A673 (cell line): Measurements from ENCODE around the gene ITPR1. TPM values are rescaled to one million over a fixed set of nuclear protein-coding genes. Genes with fewer than 3 reads are reported as not detected.

Experiments used
- BruUV-seq: library from RNA; stranded (reverse); fragments of 400-500 nt; replicated peaks from 2 replicates; lab custom pipeline; 2021; lab: Mats Ljungman, UMichigan
- CTCF ChIA-PET: fragments of 300-600 bp; sonication (Branson Sonifier 250); formaldehyde crosslinking; loops from one replicate; lab custom pipeline; 2022; ENCODE audit warnings: antibody characterized with exemption; lab: Charles Lee
- POLR2A ChIA-PET: fragments of 300-600 bp; sonication (Branson Sonifier 250); formaldehyde crosslinking; loops from one replicate; lab custom pipeline; 2022; ENCODE audit warnings: antibody characterized with exemption; ENCODE audit not compliant: low non-redundant PET; lab: Charles Lee
- DNase-seq: peaks from one replicate; pipeline ENCODE4 v3.0.0-alpha.2; 2015; ENCODE audit warnings: low spot score
- H3K27ac ChIP-seq: fragments of 200-600 bp; sonication (generic); 2 replicates; pipeline ENCODE4 v1.5.1; 2016; ENCODE audit warnings: mixed run types, low read depth, mild to moderate bottlenecking, mixed read lengths, antibody characterized with exemption, low read length; ENCODE audit not compliant: poor library complexity, severe bottlenecking
- H3K27me3 ChIP-seq: fragments of 200-600 bp; sonication (generic); replicated peaks from 2 replicates; pipeline ENCODE4 v1.6.1; 2017; ENCODE audit warnings: mixed run types, low read depth, mild to moderate bottlenecking, mixed read lengths, antibody characterized with exemption, low read length; ENCODE audit not compliant: insufficient read depth, poor library complexity
- H3K36me3 ChIP-seq: fragments of 200-600 bp; sonication (generic); 2 replicates; pipeline ENCODE4 v1.6.1; 2016; ENCODE audit warnings: mixed run types, mild to moderate bottlenecking, mixed read lengths, antibody characterized with exemption, low read length; ENCODE audit not compliant: insufficient read depth, poor library complexity, severe bottlenecking
- H3K4me1 ChIP-seq: fragments of 200-600 bp; sonication (generic); 2 replicates; pipeline ENCODE4 v1.6.1; 2017; ENCODE audit warnings: mixed run types, mild to moderate bottlenecking, mixed read lengths, antibody characterized with exemption, low read length; ENCODE audit not compliant: insufficient read depth, poor library complexity, severe bottlenecking
- H3K4me3 ChIP-seq: fragments of 200-600 bp; sonication (generic); 2 replicates; pipeline ENCODE4 v1.5.1; 2016; ENCODE audit warnings: low read depth, mixed run types, mild to moderate bottlenecking, mixed read lengths, low read length; ENCODE audit not compliant: poor library complexity, severe bottlenecking
- H3K9me3 ChIP-seq: fragments of 200-600 bp; sonication (generic); 2 replicates; pipeline ENCODE4 v1.6.1; 2016; ENCODE audit warnings: mixed run types, low read depth, mild to moderate bottlenecking, mixed read lengths, antibody characterized with exemption, low read length; ENCODE audit not compliant: poor library complexity, severe bottlenecking
- EZH2 ChIP-seq: fragments of 200-600 bp; sonication (generic); IDR thresholded peaks from 2 replicates; pipeline ENCODE4 v1.6.1; 2017; ENCODE audit warnings: borderline replicate concordance, low read depth, mild to moderate bottlenecking, mixed read lengths, antibody characterized with exemption, low read length; ENCODE audit not compliant: poor library complexity, severe bottlenecking
- intact Hi-C: fragments of 100-400 bp; cut with micrococcal nuclease; formaldehyde crosslinking; loops from one replicate; pipeline ENCODE4 v1.10.0; 2022; ENCODE audit not compliant: unreplicated experiment
- total RNA-seq: library from RNA; stranded (reverse); gene quantifications from 2 replicates; pipeline ENCODE4 v1.2.3, GENCODE V29; 2021
- TF ChIP-seq, protein P1 (sequence below): fragments of 300-800, 200-600 bp; sonication (generic); conservative IDR thresholded peaks from 2 replicates; pipeline ENCODE4 v1.5.1; 2017; ENCODE audit warnings: low read depth, mild to moderate bottlenecking, antibody characterized with exemption, low read length, moderate library complexity, mixed read lengths

ITPR1 gene
- total RNA-seq, 1 experiment from 2014 or later: 8.6 TPM

- Histone ChIP-seq H3K36me3 (no peaks in the 10 kb centered on the region), H3K4me1 (no peaks in the 10 kb centered on the region), H3K9me3 (no peaks in the 10 kb centered on the region), H3K27me3 (no peaks in the 10 kb centered on the region), H3K4me3 (no peak overlapping the region), H3K27ac (no peak overlapping the region)
- ChIA-PET CTCF (no interaction called here), POLR2A (no interaction called here)
- TF ChIP-seq, protein P1, sequence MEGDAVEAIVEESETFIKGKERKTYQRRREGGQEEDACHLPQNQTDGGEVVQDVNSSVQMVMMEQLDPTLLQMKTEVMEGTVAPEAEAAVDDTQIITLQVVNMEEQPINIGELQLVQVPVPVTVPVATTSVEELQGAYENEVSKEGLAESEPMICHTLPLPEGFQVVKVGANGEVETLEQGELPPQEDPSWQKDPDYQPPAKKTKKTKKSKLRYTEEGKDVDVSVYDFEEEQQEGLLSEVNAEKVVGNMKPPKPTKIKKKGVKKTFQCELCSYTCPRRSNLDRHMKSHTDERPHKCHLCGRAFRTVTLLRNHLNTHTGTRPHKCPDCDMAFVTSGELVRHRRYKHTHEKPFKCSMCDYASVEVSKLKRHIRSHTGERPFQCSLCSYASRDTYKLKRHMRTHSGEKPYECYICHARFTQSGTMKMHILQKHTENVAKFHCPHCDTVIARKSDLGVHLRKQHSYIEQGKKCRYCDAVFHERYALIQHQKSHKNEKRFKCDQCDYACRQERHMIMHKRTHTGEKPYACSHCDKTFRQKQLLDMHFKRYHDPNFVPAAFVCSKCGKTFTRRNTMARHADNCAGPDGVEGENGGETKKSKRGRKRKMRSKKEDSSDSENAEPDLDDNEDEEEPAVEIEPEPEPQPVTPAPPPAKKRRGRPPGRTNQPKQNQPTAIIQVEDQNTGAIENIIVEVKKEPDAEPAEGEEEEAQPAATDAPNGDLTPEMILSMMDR: no peak
- no peak for TF ChIP-seq EZH2
- BruUV-seq: no TSS peak
- DNase-seq: no peak
- intact Hi-C loops: no loop called here
Observed at GRCh38 chr3:4823986-4824925, 331.1 kb downstream of the ITPR1 start.

DNA sequence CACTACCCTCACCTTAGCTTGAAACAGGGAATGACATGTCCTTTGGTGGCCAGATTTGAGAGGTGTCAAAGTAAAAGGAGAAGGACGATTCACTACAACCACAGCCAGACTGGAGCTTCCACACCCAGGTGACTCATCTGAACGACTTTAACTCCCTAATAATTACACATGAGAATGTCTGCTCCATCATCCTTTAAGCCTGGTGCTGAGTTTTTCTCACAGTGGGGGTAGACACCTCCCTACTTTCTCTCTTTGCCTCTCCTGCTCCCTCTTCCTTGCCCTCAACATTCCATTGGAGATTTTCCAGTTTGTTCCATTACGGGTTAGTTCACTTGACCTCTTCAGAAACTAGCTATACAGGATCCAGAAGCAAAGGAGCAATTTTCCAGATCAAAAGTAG lies 331.8 kb downstream of the ITPR1 start:
- Histone ChIP-seq H3K36me3 (no peaks in the 10 kb centered on the region), H3K27me3 (no peaks in the 10 kb centered on the region), H3K4me1 (no peaks in the 10 kb centered on the region), H3K9me3 (no peaks in the 10 kb centered on the region), H3K27ac (no peak overlapping the region), H3K4me3 (no peak overlapping the region)
- ChIA-PET POLR2A (no interaction called here), CTCF (no interaction called here)
- no TSS peak for BruUV-seq
- intact Hi-C loops: no loop called here
- DNase-seq: no peak
- TF ChIP-seq, protein P1: no peak
- no peak for TF ChIP-seq EZH2

DNA sequence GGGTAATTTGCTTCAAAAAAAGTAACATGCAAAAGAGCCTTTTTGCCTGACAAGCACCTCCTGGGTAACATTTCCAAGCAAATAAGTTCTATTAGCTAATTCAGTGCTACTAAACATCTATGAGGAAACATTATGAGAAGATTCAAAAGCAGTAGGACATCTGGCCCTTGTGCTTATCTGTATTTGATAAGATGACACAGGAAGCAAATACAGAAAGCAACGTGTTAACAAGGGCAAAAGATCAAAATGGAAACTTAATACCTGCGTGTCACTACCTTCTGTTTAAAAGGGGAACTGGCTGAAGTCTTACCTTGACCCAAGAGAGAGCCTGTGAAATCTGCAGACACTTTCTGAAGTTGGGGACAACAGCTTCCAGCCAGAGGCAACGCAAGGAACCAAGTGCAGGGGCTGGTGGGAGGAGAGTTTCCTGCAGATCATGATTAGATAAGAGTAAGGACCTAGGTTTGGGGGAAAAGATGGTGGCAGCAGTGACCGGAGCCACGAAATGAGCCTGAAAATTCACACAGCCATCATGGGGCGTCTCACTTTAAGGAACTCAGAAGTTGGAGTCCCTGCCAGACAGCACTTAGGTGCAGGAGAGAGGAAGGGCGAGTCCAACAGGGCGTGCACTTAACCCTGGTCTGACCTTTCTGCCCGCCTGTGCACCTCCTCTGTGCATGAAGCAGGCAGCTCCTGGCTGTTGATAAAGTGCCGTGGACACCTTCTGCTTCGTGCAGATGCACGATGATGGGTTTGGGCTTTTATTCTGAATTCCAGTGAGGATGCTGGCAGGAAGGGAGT lies 332.5 kb downstream of the ITPR1 start:
- Histone ChIP-seq H3K9me3 (no peaks in the 10 kb centered on the region), H3K36me3 (no peaks in the 10 kb centered on the region), H3K27ac (no peak overlapping the region), H3K4me3 (no peak overlapping the region), H3K27me3 (no peaks in the 10 kb centered on the region), H3K4me1 (no peaks in the 10 kb centered on the region)
- intact Hi-C loops: no loop called here
- POLR2A ChIA-PET: no interaction called here
- CTCF ChIA-PET: no interaction called here
- TF ChIP-seq, protein P1: no peak
- no peak for TF ChIP-seq EZH2
- no TSS peak for BruUV-seq
- DNase-seq: no peak
